ENCODE results near the gene PCNX3. TPM values are rescaled to one million over a fixed set of nuclear protein-coding genes. Genes with fewer than 3 reads are reported as not detected.

Gene PCNX3
- total RNA-seq, 1 donor, result 27.9 TPM

- no peak for DNase-seq (ENCODE audit: insufficient read length, low spot score, missing footprints)
- Histone ChIP-seq H3K4me2 (ENCODE audit: insufficient read depth, low read length) (no peak overlapping the region), H3K4me3 (ENCODE audit: insufficient read depth, low read length) (no peak overlapping the region), H2AFZ (ENCODE audit: low read length) (no peak overlapping the region), H4K20me1 (ENCODE audit: insufficient read depth, low read length) (peaks cover 3% of the 10 kb centered on the region), H3K27ac (ENCODE audit: low read depth, low read length) (no peak overlapping the region), H3K79me2 (ENCODE audit: insufficient read depth, low read length) (no peaks in the 10 kb centered on the region), H3K36me3 (ENCODE audit: insufficient read depth, low read length) (peaks cover 38% of the 10 kb centered on the region), H3K27me3 (ENCODE audit: insufficient read depth, low read length) (no peaks in the 10 kb centered on the region), H3K4me1 (ENCODE audit: insufficient read depth, low read length) (no peaks in the 10 kb centered on the region), H3K9me3 (ENCODE audit: low read depth, low read length) (no peaks in the 10 kb centered on the region)
- TF ChIP-seq, protein P1, sequence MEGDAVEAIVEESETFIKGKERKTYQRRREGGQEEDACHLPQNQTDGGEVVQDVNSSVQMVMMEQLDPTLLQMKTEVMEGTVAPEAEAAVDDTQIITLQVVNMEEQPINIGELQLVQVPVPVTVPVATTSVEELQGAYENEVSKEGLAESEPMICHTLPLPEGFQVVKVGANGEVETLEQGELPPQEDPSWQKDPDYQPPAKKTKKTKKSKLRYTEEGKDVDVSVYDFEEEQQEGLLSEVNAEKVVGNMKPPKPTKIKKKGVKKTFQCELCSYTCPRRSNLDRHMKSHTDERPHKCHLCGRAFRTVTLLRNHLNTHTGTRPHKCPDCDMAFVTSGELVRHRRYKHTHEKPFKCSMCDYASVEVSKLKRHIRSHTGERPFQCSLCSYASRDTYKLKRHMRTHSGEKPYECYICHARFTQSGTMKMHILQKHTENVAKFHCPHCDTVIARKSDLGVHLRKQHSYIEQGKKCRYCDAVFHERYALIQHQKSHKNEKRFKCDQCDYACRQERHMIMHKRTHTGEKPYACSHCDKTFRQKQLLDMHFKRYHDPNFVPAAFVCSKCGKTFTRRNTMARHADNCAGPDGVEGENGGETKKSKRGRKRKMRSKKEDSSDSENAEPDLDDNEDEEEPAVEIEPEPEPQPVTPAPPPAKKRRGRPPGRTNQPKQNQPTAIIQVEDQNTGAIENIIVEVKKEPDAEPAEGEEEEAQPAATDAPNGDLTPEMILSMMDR (IDR thresholded peaks at IDR 0.05; ENCODE audit: extremely low read depth, low read depth, low read length), result no peak
Measured at GRCh38 chr11:65599955-65600246, 15.7 kb upstream of the PCNX3 start.

GRCh38 chr11:65604258-65604657 is 11.3 kb upstream of the PCNX3 start:
- no peaks in the 10 kb centered on the region for H3K27me3 ChIP-seq (ENCODE audit: insufficient read depth, low read length)
- TF ChIP-seq, protein P1 (IDR thresholded peaks at IDR 0.05; ENCODE audit: extremely low read depth, low read depth, low read length), result no peak

GRCh38 chr11:65606876-65607613 is 8.5 kb upstream of the PCNX3 start:
- TF ChIP-seq, protein P1 (IDR thresholded peaks at IDR 0.05; ENCODE audit: extremely low read depth, low read depth, low read length), result no peak
- Histone ChIP-seq H3K4me3 (ENCODE audit: insufficient read depth, low read length) (peak overlapping the region; percentile 52), H2AFZ (ENCODE audit: low read length) (no peak overlapping the region), H3K27me3 (ENCODE audit: insufficient read depth, low read length) (no peaks in the 10 kb centered on the region), H3K4me2 (ENCODE audit: insufficient read depth, low read length) (peak overlapping the region; percentile 79), H3K79me2 (ENCODE audit: insufficient read depth, low read length) (peaks cover 36% of the 10 kb centered on the region), H4K20me1 (ENCODE audit: insufficient read depth, low read length) (peaks cover 42% of the 10 kb centered on the region), H3K4me1 (ENCODE audit: insufficient read depth, low read length) (peaks cover 19% of the 10 kb centered on the region), H3K36me3 (ENCODE audit: insufficient read depth, low read length) (peaks cover 42% of the 10 kb centered on the region), H3K27ac (ENCODE audit: low read depth, low read length) (no peak overlapping the region), H3K9me3 (ENCODE audit: low read depth, low read length) (no peaks in the 10 kb centered on the region)
- peak; percentile 100 for DNase-seq (ENCODE audit: insufficient read length, low spot score, missing footprints)

More at GRCh38 chr11:65604258-65604657, 11.3 kb upstream of the PCNX3 start:
- H3K9me3 ChIP-seq (ENCODE audit: low read depth, low read length), result no peaks in the 10 kb centered on the region
- H4K20me1 ChIP-seq (ENCODE audit: insufficient read depth, low read length), result peaks cover 24% of the 10 kb centered on the region
- peaks cover 42% of the 10 kb centered on the region for H3K36me3 ChIP-seq (ENCODE audit: insufficient read depth, low read length)
- H2AFZ ChIP-seq (ENCODE audit: low read length), result no peak overlapping the region
- DNase-seq (ENCODE audit: insufficient read length, low spot score, missing footprints), result no peak
- no peak overlapping the region for H3K4me3 ChIP-seq (ENCODE audit: insufficient read depth, low read length)
- no peak overlapping the region for H3K4me2 ChIP-seq (ENCODE audit: insufficient read depth, low read length)
- peaks cover 7% of the 10 kb centered on the region for H3K4me1 ChIP-seq (ENCODE audit: insufficient read depth, low read length)
- peaks cover 10% of the 10 kb centered on the region for H3K79me2 ChIP-seq (ENCODE audit: insufficient read depth, low read length)
- H3K27ac ChIP-seq (ENCODE audit: low read depth, low read length), result no peak overlapping the region

- Histone ChIP-seq H3K4me2 (ENCODE audit: insufficient read depth, low read length) (peak overlapping the region; percentile 79), H3K36me3 (ENCODE audit: insufficient read depth, low read length) (peaks cover 39% of the 10 kb centered on the region), H3K27ac (ENCODE audit: low read depth, low read length) (no peak overlapping the region), H3K79me2 (ENCODE audit: insufficient read depth, low read length) (peaks cover 44% of the 10 kb centered on the region), H4K20me1 (ENCODE audit: insufficient read depth, low read length) (peaks cover 50% of the 10 kb centered on the region), H3K4me1 (ENCODE audit: insufficient read depth, low read length) (peaks cover 27% of the 10 kb centered on the region), H3K9me3 (ENCODE audit: low read depth, low read length) (no peaks in the 10 kb centered on the region), H2AFZ (ENCODE audit: low read length) (no peak overlapping the region), H3K27me3 (ENCODE audit: insufficient read depth, low read length) (no peaks in the 10 kb centered on the region), H3K4me3 (ENCODE audit: insufficient read depth, low read length) (peak overlapping the region; percentile 52)
- TF ChIP-seq, protein P1 (IDR thresholded peaks at IDR 0.05; ENCODE audit: extremely low read depth, low read depth, low read length), result no peak
- no peak for DNase-seq (ENCODE audit: insufficient read length, low spot score, missing footprints)
Measured at GRCh38 chr11:65607614-65608426, 7.8 kb upstream of the PCNX3 start.
